Fibroblast of lung (primary cell): Measurements from ENCODE around the gene SH3YL1. TPM values are rescaled to one million over a fixed set of nuclear protein-coding genes. Genes with fewer than 3 reads are reported as not detected.

ENCODE experiments used
- DNase-seq, 2 donors: peaks; one replicate each; pipeline versions ENCODE4 v3.0.0 to v3.0.0-alpha.2; 2010; ENCODE audit warnings: low read depth in 2 of 2
- H2AFZ ChIP-seq: 2 replicates; pipeline ENCODE4 v1.5.1; 2012; ENCODE audit warnings: low read length, control low read depth, inconsistent platforms
- H3K27ac ChIP-seq: 2 replicates; pipeline ENCODE4 v1.5.1; 2011; ENCODE audit warnings: low read length, control low read depth; ENCODE audit not compliant: insufficient read depth
- H3K27me3 ChIP-seq: 2 replicates; pipeline ENCODE4 v1.5.1; 2011; ENCODE audit warnings: mild to moderate bottlenecking, low read length; ENCODE audit not compliant: control insufficient read depth, insufficient read depth
- H3K36me3 ChIP-seq: 2 replicates; pipeline ENCODE4 v1.5.1; 2011; ENCODE audit warnings: low read length; ENCODE audit not compliant: control insufficient read depth, insufficient read depth
- H3K4me1 ChIP-seq: 2 replicates; pipeline ENCODE4 v1.5.1; 2011; ENCODE audit warnings: low read length; ENCODE audit not compliant: control insufficient read depth, insufficient read depth; ENCODE audit errors: extremely low read depth
- H3K4me2 ChIP-seq: 2 replicates; pipeline ENCODE4 v1.5.1; 2011; ENCODE audit warnings: low read length, control low read depth; ENCODE audit not compliant: insufficient read depth; ENCODE audit errors: extremely low read depth
- H3K4me3 ChIP-seq, 4 experiments: fragments of 200-600 bp in 1 of 4; sonication (generic) in 1 of 4; replicated peaks in 1 of 4; 2 replicates each; pipeline ENCODE4 v1.5.1; 2011 to 2016; ENCODE audit warnings: low read length in 4 of 4, low read depth in 3 of 4, mild to moderate bottlenecking in 3 of 4, control low read depth in 2 of 4, inconsistent platforms in 1 of 4, mixed read lengths in 1 of 4; ENCODE audit not compliant: insufficient read depth in 1 of 4; ENCODE audit errors: control extremely low read depth in 1 of 4
- H3K79me2 ChIP-seq: 2 replicates; pipeline ENCODE4 v1.5.1; 2012; ENCODE audit warnings: mild to moderate bottlenecking, low read length, inconsistent platforms; ENCODE audit not compliant: control insufficient read depth, insufficient read depth
- H3K9ac ChIP-seq: 2 replicates; pipeline ENCODE4 v1.5.1; 2011; ENCODE audit warnings: mild to moderate bottlenecking, low read length, control low read depth; ENCODE audit not compliant: insufficient read depth
- H3K9me3 ChIP-seq: 2 replicates; pipeline ENCODE4 v1.5.1; 2012; ENCODE audit warnings: low read depth, low read length; ENCODE audit not compliant: control insufficient read depth, insufficient read depth
- H4K20me1 ChIP-seq: 2 replicates; pipeline ENCODE4 v1.5.1; 2011; ENCODE audit warnings: low read length; ENCODE audit not compliant: control insufficient read depth, insufficient read depth; ENCODE audit errors: extremely low read depth
- EZH2 ChIP-seq: IDR thresholded peaks from 2 replicates; pipeline ENCODE4 v1.5.1; 2012; ENCODE audit warnings: low read length, control low read depth, mild to moderate bottlenecking; ENCODE audit errors: missing control alignments
- polyA plus RNA-seq, 2 donors: library from polyadenylated mRNA; depleted of rRNA in 1 of 2; stranded (reverse) in 1 of 2; unstranded in 1 of 2; fragments of >200 nt; gene quantifications; 2 replicates each; pipeline ENCODE4 v1.2.1, GENCODE V29; 2011 to 2012; ENCODE audit warnings: missing spikeins in 1 of 2
- total RNA-seq: library from RNA; depleted of rRNA; stranded (reverse); fragments of >200 nt; gene quantifications from 2 replicates; pipeline ENCODE4 v1.2.1, GENCODE V29; 2014
- TF ChIP-seq, protein P1 (sequence below), 2 donors: IDR thresholded peaks in 1 of 2; conservative IDR thresholded peaks in 1 of 2; 1 replicate in 1 of 2; 2 replicates in 1 of 2; pipeline ENCODE4 v1.5.1; 2011 to 2012; ENCODE audit warnings: low read length in 2 of 2, control low read depth in 1 of 2, inconsistent platforms in 1 of 2, low read depth in 1 of 2, mild to moderate bottlenecking in 1 of 2

SH3YL1 gene
- total and polyA plus RNA-seq, 2 donors (not counting 1 experiment from before 2014, with no cell fraction given), result 36.5 to 37.9 TPM

DNA sequence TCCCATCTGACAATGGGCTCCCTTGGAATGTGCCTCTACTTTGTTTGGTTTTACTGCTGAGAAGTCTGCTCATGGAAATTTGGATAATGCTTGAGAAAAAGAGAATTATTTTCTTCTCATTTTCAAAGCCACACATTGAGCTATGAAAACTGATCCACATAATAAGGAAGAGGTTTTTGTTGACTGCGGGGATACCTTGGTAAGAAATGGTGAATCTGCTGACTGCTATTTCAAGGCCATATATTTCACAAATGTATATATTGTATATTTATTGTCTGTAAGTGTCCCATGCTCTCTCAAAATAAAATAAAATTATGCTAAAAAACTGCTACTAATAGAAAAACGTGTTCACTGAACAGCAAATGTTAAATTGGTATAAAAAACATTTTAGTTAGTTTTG is 15.1 kb downstream of the SH3YL1 start:
- DNase-seq, result no peak
- Histone ChIP-seq H3K27ac (no peak overlapping the region), H3K9me3 (no peaks in the 10 kb centered on the region), H3K4me3 (no peak overlapping the region), H4K20me1 (no peaks in the 10 kb centered on the region), H2AFZ (no peak overlapping the region), H3K27me3 (no peaks in the 10 kb centered on the region), H3K4me1 (no peaks in the 10 kb centered on the region), H3K79me2 (no peaks in the 10 kb centered on the region), H3K4me2 (no peak overlapping the region), H3K36me3 (peaks cover 5% of the 10 kb centered on the region), H3K9ac (no peak overlapping the region)
- no peak for TF ChIP-seq EZH2
- TF ChIP-seq, protein P1, sequence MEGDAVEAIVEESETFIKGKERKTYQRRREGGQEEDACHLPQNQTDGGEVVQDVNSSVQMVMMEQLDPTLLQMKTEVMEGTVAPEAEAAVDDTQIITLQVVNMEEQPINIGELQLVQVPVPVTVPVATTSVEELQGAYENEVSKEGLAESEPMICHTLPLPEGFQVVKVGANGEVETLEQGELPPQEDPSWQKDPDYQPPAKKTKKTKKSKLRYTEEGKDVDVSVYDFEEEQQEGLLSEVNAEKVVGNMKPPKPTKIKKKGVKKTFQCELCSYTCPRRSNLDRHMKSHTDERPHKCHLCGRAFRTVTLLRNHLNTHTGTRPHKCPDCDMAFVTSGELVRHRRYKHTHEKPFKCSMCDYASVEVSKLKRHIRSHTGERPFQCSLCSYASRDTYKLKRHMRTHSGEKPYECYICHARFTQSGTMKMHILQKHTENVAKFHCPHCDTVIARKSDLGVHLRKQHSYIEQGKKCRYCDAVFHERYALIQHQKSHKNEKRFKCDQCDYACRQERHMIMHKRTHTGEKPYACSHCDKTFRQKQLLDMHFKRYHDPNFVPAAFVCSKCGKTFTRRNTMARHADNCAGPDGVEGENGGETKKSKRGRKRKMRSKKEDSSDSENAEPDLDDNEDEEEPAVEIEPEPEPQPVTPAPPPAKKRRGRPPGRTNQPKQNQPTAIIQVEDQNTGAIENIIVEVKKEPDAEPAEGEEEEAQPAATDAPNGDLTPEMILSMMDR (conservative IDR thresholded peaks at IDR 0.05 in 1 of 2, IDR thresholded peaks at IDR 0.05 in 1 of 2; ENCODE audit: low read depth in 1 of 2, low read length in 2 of 2), result no peak

DNA sequence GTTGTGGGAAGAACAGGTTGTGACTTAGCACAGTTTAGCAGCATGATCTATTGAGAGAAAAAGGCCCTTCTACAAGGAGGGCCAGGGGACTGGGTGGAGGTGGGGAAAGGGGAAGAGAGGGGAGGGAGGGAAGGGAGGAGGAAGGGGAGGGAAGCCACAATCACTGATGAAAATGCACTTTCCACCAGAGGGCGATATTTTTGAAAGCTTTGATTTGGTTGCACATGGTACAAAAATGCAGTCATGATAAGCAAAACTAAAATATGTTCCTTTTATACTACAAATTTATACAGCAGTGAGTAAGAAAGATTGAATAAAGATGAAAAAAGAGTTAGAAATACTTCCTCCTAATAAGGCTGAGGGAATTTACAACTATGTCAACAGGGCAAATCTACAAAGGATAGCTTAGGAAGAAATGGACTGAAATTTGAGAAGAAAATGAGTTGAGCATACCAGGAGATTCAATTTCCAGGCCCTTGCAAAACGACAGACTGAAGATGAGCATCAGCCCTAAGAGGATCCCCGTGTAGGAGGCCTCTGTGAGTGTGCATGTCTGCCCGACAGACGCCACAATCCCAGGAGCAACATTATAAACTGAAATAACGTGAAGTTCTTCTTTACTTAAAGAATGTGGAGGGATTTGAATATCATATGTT is 17.2 kb downstream of the SH3YL1 start:
- Histone ChIP-seq H3K4me1 (no peaks in the 10 kb centered on the region), H3K9me3 (no peaks in the 10 kb centered on the region), H3K36me3 (peaks cover 5% of the 10 kb centered on the region), H3K4me3 (no peak overlapping the region), H3K27me3 (no peaks in the 10 kb centered on the region), H3K79me2 (no peaks in the 10 kb centered on the region), H3K4me2 (no peak overlapping the region), H4K20me1 (no peaks in the 10 kb centered on the region), H2AFZ (no peak overlapping the region), H3K27ac (no peak overlapping the region), H3K9ac (no peak overlapping the region)
- no peak for TF ChIP-seq EZH2
- TF ChIP-seq, protein P1 (conservative IDR thresholded peaks at IDR 0.05 in 1 of 2, IDR thresholded peaks at IDR 0.05 in 1 of 2; ENCODE audit: low read depth in 1 of 2, low read length in 2 of 2), result peak; percentile 61 to 63
- DNase-seq, result peak; percentile 69 to 81

DNA sequence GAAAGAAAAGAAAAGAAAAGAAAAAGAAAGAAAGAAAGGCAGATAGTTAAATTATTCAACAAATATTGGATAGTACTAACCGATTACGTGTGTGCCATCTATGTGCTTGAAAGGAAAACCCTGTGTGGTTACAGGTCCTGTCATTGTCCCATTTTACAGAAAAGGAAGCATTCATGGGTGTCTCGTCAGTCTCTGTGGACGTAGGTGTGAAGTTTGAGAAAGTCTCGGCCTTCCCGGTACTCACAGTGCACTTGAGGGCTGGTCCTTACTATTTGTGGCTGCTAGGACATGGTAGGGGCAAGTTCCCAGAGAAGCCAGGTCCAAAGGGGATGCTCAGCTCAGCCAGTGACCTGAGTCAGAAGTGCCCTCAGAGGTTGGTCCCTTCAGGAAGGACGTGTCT is 19.3 kb downstream of the SH3YL1 start:
- Histone ChIP-seq H3K4me1 (no peaks in the 10 kb centered on the region), H3K9me3 (no peaks in the 10 kb centered on the region), H3K79me2 (no peaks in the 10 kb centered on the region), H3K36me3 (peaks cover 5% of the 10 kb centered on the region), H3K4me3 (no peak overlapping the region), H3K27ac (no peak overlapping the region), H3K4me2 (no peak overlapping the region), H4K20me1 (no peaks in the 10 kb centered on the region), H3K27me3 (no peaks in the 10 kb centered on the region), H2AFZ (no peak overlapping the region), H3K9ac (no peak overlapping the region)
- TF ChIP-seq, protein P1 (conservative IDR thresholded peaks at IDR 0.05 in 1 of 2, IDR thresholded peaks at IDR 0.05 in 1 of 2; ENCODE audit: low read depth in 1 of 2, low read length in 2 of 2), result no peak
- no peak for TF ChIP-seq EZH2
- no peak for DNase-seq
